ENCODE results near the gene GRK5. TPM values are rescaled to one million over a fixed set of nuclear protein-coding genes. Genes with fewer than 3 reads are reported as not detected.

Gene GRK5
- total RNA-seq, 1 donor from 2014 or later, result 52.8 TPM

- Histone ChIP-seq H3K4me3 (no peak overlapping the region), H3K27ac (replicated peaks) (peak overlapping the region; percentile 77), H3K27me3 (ENCODE audit: low read depth) (no peaks in the 10 kb centered on the region), H3K9me3 (replicated peaks) (no peaks in the 10 kb centered on the region), H3K36me3 (no peaks in the 10 kb centered on the region), H3K4me1 (peaks cover 78% of the 10 kb centered on the region)
- intact Hi-C loops (cut with micrococcal nuclease), result no loop called here
- TF ChIP-seq, protein P1, sequence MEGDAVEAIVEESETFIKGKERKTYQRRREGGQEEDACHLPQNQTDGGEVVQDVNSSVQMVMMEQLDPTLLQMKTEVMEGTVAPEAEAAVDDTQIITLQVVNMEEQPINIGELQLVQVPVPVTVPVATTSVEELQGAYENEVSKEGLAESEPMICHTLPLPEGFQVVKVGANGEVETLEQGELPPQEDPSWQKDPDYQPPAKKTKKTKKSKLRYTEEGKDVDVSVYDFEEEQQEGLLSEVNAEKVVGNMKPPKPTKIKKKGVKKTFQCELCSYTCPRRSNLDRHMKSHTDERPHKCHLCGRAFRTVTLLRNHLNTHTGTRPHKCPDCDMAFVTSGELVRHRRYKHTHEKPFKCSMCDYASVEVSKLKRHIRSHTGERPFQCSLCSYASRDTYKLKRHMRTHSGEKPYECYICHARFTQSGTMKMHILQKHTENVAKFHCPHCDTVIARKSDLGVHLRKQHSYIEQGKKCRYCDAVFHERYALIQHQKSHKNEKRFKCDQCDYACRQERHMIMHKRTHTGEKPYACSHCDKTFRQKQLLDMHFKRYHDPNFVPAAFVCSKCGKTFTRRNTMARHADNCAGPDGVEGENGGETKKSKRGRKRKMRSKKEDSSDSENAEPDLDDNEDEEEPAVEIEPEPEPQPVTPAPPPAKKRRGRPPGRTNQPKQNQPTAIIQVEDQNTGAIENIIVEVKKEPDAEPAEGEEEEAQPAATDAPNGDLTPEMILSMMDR (IDR thresholded peaks at IDR 0.05; ENCODE audit: borderline replicate concordance), result no peak
- DNase-seq, result no peak
Observed at GRCh38 chr10:119265691-119266090, 58.3 kb downstream of the GRK5 start.

GRCh38 chr10:119267384-119267783, 60.0 kb downstream of the GRK5 start:
- Histone ChIP-seq H3K27ac (replicated peaks) (peak overlapping the region; percentile 87), H3K4me1 (peaks cover 89% of the 10 kb centered on the region)
- TF ChIP-seq, protein P1 (IDR thresholded peaks at IDR 0.05; ENCODE audit: borderline replicate concordance), result no peak

DNA sequence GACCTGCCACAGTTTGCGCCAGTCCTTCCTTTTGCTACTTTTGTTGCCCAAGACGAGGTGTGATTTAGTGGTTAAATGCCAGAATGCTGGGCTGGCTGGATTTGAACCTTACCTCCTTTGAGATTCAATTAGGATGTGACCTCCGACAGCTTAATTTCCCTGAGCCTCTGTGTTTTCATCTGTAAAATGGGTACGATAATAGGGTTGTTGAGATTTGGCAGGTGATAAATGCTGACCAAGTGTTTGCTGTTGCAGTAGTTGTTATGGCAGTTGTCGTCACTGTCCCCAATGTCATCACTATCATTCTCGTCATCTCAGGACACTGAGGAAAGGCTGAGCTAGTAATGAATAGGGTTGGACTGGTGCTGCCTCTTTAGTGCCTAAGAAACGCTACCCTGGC, 61.1 kb downstream of the GRK5 start:
- no peaks in the 10 kb centered on the region for H3K9me3 ChIP-seq (replicated peaks)
- no peak for DNase-seq
- TF ChIP-seq, protein P1 (IDR thresholded peaks at IDR 0.05; ENCODE audit: borderline replicate concordance), result no peak
- intact Hi-C loops (cut with micrococcal nuclease), result no loop called here
- peaks cover 89% of the 10 kb centered on the region for H3K4me1 ChIP-seq
- H3K4me3 ChIP-seq, result no peak overlapping the region
- no peaks in the 10 kb centered on the region for H3K36me3 ChIP-seq
- H3K27ac ChIP-seq (replicated peaks), result peak overlapping the region; percentile 87
- H3K27me3 ChIP-seq (ENCODE audit: low read depth), result no peaks in the 10 kb centered on the region

More at GRCh38 chr10:119267384-119267783, 60.0 kb downstream of the GRK5 start:
- no peak for DNase-seq
- Histone ChIP-seq H3K27me3 (ENCODE audit: low read depth) (no peaks in the 10 kb centered on the region), H3K36me3 (no peaks in the 10 kb centered on the region), H3K4me3 (no peak overlapping the region), H3K9me3 (replicated peaks) (no peaks in the 10 kb centered on the region)
- intact Hi-C loops (cut with micrococcal nuclease), result no loop called here

DNA sequence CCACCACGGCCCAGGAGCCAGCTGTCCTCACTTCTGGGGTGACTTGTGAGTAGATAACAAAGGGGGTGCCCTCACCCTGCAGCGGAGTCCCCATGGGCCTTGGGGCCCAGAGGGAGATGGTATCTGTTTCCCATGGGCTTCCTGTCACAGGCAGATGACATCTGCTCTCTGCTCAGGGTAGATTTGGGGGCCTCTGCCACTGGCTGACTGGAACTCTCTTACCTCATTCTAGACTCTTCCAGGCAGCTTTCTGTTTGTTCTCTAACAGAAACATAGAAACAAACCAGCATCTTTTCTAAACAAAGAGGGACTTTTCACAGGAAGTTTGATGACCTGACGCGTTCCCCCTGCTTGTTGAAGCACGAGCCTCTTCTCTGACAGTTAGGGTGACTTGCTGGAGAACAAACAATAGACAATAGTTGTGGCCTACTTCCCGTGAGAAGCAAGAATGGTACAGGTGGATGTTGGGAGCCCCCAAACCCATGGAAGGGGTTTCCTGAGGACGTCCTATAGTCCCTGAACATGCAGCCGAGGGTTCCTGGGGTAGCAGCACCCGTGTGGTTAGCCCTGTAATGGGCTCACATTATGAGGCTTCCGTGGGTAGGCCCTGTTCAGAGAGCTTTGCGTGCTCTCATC, 61.6 kb downstream of the GRK5 start:
- intact Hi-C loops (cut with micrococcal nuclease), result no loop called here
- TF ChIP-seq, protein P1 (IDR thresholded peaks at IDR 0.05; ENCODE audit: borderline replicate concordance), result no peak
- Histone ChIP-seq H3K27ac (replicated peaks) (peak overlapping the region; percentile 87), H3K36me3 (no peaks in the 10 kb centered on the region), H3K9me3 (replicated peaks) (no peaks in the 10 kb centered on the region), H3K27me3 (ENCODE audit: low read depth) (no peaks in the 10 kb centered on the region), H3K4me1 (peaks cover 89% of the 10 kb centered on the region), H3K4me3 (no peak overlapping the region)
- no peak for DNase-seq

GRCh38 chr10:119269737-119270136, 62.4 kb downstream of the GRK5 start:
- Histone ChIP-seq H3K36me3 (no peaks in the 10 kb centered on the region), H3K4me1 (peaks cover 89% of the 10 kb centered on the region)

More at GRCh38 chr10:119269737-119270136, 62.4 kb downstream of the GRK5 start:
- intact Hi-C loops (cut with micrococcal nuclease), result no loop called here
- Histone ChIP-seq H3K27ac (replicated peaks) (peak overlapping the region; percentile 87), H3K4me3 (no peak overlapping the region), H3K9me3 (replicated peaks) (no peaks in the 10 kb centered on the region), H3K27me3 (ENCODE audit: low read depth) (no peaks in the 10 kb centered on the region)
- no peak for DNase-seq
- TF ChIP-seq, protein P1 (IDR thresholded peaks at IDR 0.05; ENCODE audit: borderline replicate concordance), result no peak

Measured in left ventricle myocardium inferior (tissue), 1 donor.